CD14-positive monocyte (primary cell): ENCODE data around the gene KRT86. TPM values are rescaled to one million over a fixed set of nuclear protein-coding genes. Genes with fewer than 3 reads are reported as not detected.

ENCODE experiments used
- DNase-seq, 3 donors: peaks; one replicate each; pipeline ENCODE4 v3.0.0-alpha.2; 2011 to 2022
- H2AFZ ChIP-seq: 2 replicates; pipeline ENCODE4 v1.6.0; 2012; ENCODE audit warnings: mild to moderate bottlenecking, low read depth, low read length, inconsistent platforms; ENCODE audit not compliant: insufficient read depth, poor library complexity, severe bottlenecking
- H3K27ac ChIP-seq, 2 donors: 1 replicate in 1 of 2; 2 replicates in 1 of 2; pipeline ENCODE4 v1.5.1; 2012 to 2013; ENCODE audit warnings: low read length in 2 of 2, control low read depth in 1 of 2, inconsistent platforms in 1 of 2, low read depth in 1 of 2, mild to moderate bottlenecking in 1 of 2
- H3K27me3 ChIP-seq, 2 donors: one replicate each; pipeline versions ENCODE4 v1.6.0 to v1.6.1; 2011 to 2013; ENCODE audit warnings: low read length in 2 of 2; ENCODE audit not compliant: control insufficient read depth in 2 of 2, insufficient read depth in 2 of 2
- H3K36me3 ChIP-seq, 2 donors: replicated peaks in 1 of 2; 1 replicate in 1 of 2; 2 replicates in 1 of 2; pipeline versions ENCODE4 v1.5.1 to v1.6.1; 2012 to 2013; ENCODE audit warnings: low read length in 2 of 2, control low read depth in 1 of 2, inconsistent platforms in 1 of 2, mild to moderate bottlenecking in 1 of 2; ENCODE audit not compliant: insufficient read depth in 2 of 2, control insufficient read depth in 1 of 2
- H3K4me1 ChIP-seq, 2 donors: 1 replicate in 1 of 2; 2 replicates in 1 of 2; pipeline versions ENCODE4 v1.5.1 to v1.6.1; 2012 to 2013; ENCODE audit warnings: low read length in 2 of 2, control low read depth in 1 of 2, inconsistent platforms in 1 of 2, mild to moderate bottlenecking in 1 of 2, moderate library complexity in 1 of 2; ENCODE audit not compliant: insufficient read depth in 2 of 2, control insufficient read depth in 1 of 2
- H3K4me2 ChIP-seq: replicated peaks from 2 replicates; pipeline ENCODE3; 2012; ENCODE audit warnings: low read length, moderate library complexity, mild to moderate bottlenecking; ENCODE audit not compliant: poor library complexity, severe bottlenecking; ENCODE audit errors: extremely low read depth
- H3K4me3 ChIP-seq, 3 experiments: fragments of 200-600 bp in 1 of 3; sonication (generic) in 1 of 3; replicated peaks in 1 of 3; 1 replicate in 2 of 3; 2 replicates in 1 of 3; pipeline ENCODE4 v1.5.1; 2011 to 2013; ENCODE audit warnings: low read length in 3 of 3, mild to moderate bottlenecking in 3 of 3, control low read depth in 2 of 3, low read depth in 2 of 3, inconsistent platforms in 1 of 3, moderate library complexity in 1 of 3
- H3K79me2 ChIP-seq: 2 replicates; pipeline ENCODE4 v1.6.0; 2012; ENCODE audit warnings: mild to moderate bottlenecking, control low read depth, inconsistent platforms, low read length, moderate library complexity; ENCODE audit not compliant: insufficient read depth
- H3K9ac ChIP-seq: 2 replicates; pipeline ENCODE4 v1.6.0; 2017; ENCODE audit warnings: low read length, mild to moderate bottlenecking; ENCODE audit not compliant: insufficient read depth, poor library complexity, severe bottlenecking
- H3K9me3 ChIP-seq, 2 donors: replicated peaks in 1 of 2; 1 replicate in 1 of 2; 2 replicates in 1 of 2; pipeline versions ENCODE4 v1.5.1 to v1.6.1; 2012 to 2013; ENCODE audit warnings: low read length in 2 of 2, control low read depth in 1 of 2; ENCODE audit not compliant: control insufficient read depth in 1 of 2, insufficient read depth in 1 of 2
- H4K20me1 ChIP-seq: 2 replicates; pipeline ENCODE4 v1.6.0; 2012; ENCODE audit warnings: mild to moderate bottlenecking, low read length, control low read depth, moderate library complexity; ENCODE audit not compliant: insufficient read depth
- H3K27ac Mint-ChIP-seq, 7 donors: one replicate each; pipeline ENCODE4 v1.8.0; 2020; ENCODE audit warnings: mild to moderate bottlenecking in 7 of 7, mixed read lengths in 7 of 7, moderate library complexity in 6 of 7, inconsistent platforms in 2 of 7
- H3K27me3 Mint-ChIP-seq, 3 donors: one replicate each; pipeline ENCODE4 v1.8.0; 2021 to 2022; ENCODE audit warnings: low read depth in 3 of 3, mild to moderate bottlenecking in 3 of 3, mixed read lengths in 3 of 3, moderate library complexity in 3 of 3, inconsistent platforms in 1 of 3
- H3K36me3 Mint-ChIP-seq, 2 donors: one replicate each; pipeline ENCODE4 v1.8.0; 2020; ENCODE audit warnings: mixed read lengths in 2 of 2, inconsistent platforms in 1 of 2, mild to moderate bottlenecking in 1 of 2
- H3K4me1 Mint-ChIP-seq: one replicate; pipeline ENCODE4 v1.8.0; 2020; ENCODE audit warnings: mild to moderate bottlenecking, mixed read lengths
- H3K4me3 Mint-ChIP-seq, 2 donors: one replicate each; pipeline ENCODE4 v1.8.0; 2020; ENCODE audit warnings: mild to moderate bottlenecking in 2 of 2, mixed read lengths in 2 of 2, moderate library complexity in 1 of 2
- H3K9me3 Mint-ChIP-seq, 7 donors: one replicate each; pipeline ENCODE4 v1.8.0; 2020 to 2022; ENCODE audit warnings: mixed read lengths in 7 of 7, mild to moderate bottlenecking in 6 of 7, moderate library complexity in 6 of 7, inconsistent platforms in 2 of 7
- CTCF ChIP-seq: fragments of 200-600 bp; IDR thresholded peaks from one replicate; pipeline ENCODE4 v1.8.0; 2022; ENCODE audit warnings: antibody characterized with exemption, mild to moderate bottlenecking
- WGBS: methylation state at CpG from one replicate; pipeline ENCODE4 v1.1.5; 2013; ENCODE audit warnings: missing lambda C conversion rate; ENCODE audit not compliant: insufficient coverage; 5-methylcytosine and 5-hydroxymethylcytosine counted together
- intact Hi-C, 2 donors: fragments of 100-400 bp; cut with micrococcal nuclease; formaldehyde crosslinking; loops; one replicate each; pipeline versions ENCODE4 v1.15.0 to v1.15.1; 2023
- polyA plus RNA-seq, 3 donors: library from polyadenylated mRNA; depleted of rRNA in 1 of 3; unstranded in 2 of 3; stranded (reverse) in 1 of 3; fragments of 300-500 nt in 2 of 3; fragments of >200 nt in 1 of 3; fragmentation: Illumina TruSeq in 2 of 3; gene quantifications; 1 replicate in 2 of 3; 2 replicates in 1 of 3; pipeline ENCODE4 v1.2.3, GENCODE V29; 2012 to 2021

KRT86 gene
- polyA plus RNA-seq, 3 donors: not detected

- Histone ChIP-seq H3K9ac (no peak overlapping the region), H3K4me2 (no peak overlapping the region), H3K9me3 (peaks cover 0 to 5% of the 10 kb centered on the region in 2 donors), H2AFZ (no peak overlapping the region), H3K36me3 (no peaks in the 10 kb centered on the region), H3K4me1 (peaks cover 6 to 9% of the 10 kb centered on the region in 2 donors), H3K4me3 (no peak overlapping the region), H4K20me1 (no peaks in the 10 kb centered on the region), H3K79me2 (no peaks in the 10 kb centered on the region), H3K27ac (no peak overlapping the region), H3K27me3 (peaks cover 35 to 56% of the 10 kb centered on the region in 2 donors)
- Mint-ChIP-seq H3K27ac (no peak overlapping the region), H3K4me3 (no peak overlapping the region), H3K27me3 (peaks cover 54 to 66% (median 59%) of the 10 kb centered on the region in 3 donors), H3K36me3 (no peaks in the 10 kb centered on the region), H3K4me1 (peaks cover 9% of the 10 kb centered on the region), H3K9me3 (peaks cover 0 to 4% (median 0%) of the 10 kb centered on the region in 7 donors)
- 88% methylated on average over 2 of the region's 4 CpGs for WGBS
- intact Hi-C loops: no loop called here
- no peak for TF ChIP-seq CTCF
- DNase-seq: no peak
These were observed 37.6 kb downstream of the KRT86 start for GRCh38 chr12:52312086-52312485.

GRCh38 chr12:52313461-52313860, 39.0 kb downstream of the KRT86 start:
- no peak for DNase-seq
- Mint-ChIP-seq H3K9me3 (peaks cover 0 to 2% (median 0%) of the 10 kb centered on the region in 7 donors), H3K27me3 (peaks cover 42 to 56% (median 48%) of the 10 kb centered on the region in 3 donors), H3K4me1 (peaks cover 5% of the 10 kb centered on the region), H3K4me3 (no peak overlapping the region), H3K27ac (no peak overlapping the region), H3K36me3 (no peaks in the 10 kb centered on the region)
- Histone ChIP-seq H2AFZ (no peak overlapping the region), H3K27me3 (peaks cover 23 to 42% of the 10 kb centered on the region in 2 donors), H3K4me1 (peaks cover 3% of the 10 kb centered on the region in 2 donors), H4K20me1 (no peaks in the 10 kb centered on the region), H3K79me2 (no peaks in the 10 kb centered on the region), H3K9me3 (no peaks in the 10 kb centered on the region), H3K36me3 (no peaks in the 10 kb centered on the region), H3K4me3 (no peak overlapping the region), H3K9ac (no peak overlapping the region), H3K4me2 (no peak overlapping the region), H3K27ac (no peak overlapping the region)
- 73% methylated on average over 3 of the region's 3 CpGs for WGBS
- intact Hi-C loops: no loop called here
- TF ChIP-seq CTCF: no peak
